GM19193 (cell line): ENCODE data around the gene GGT6.

ENCODE experiments used
- POLR2A ChIP-seq: IDR thresholded peaks from 4 replicates; pipeline ENCODE4 v1.6.1; 2011; ENCODE audit not compliant: insufficient read depth, insufficient read length; ENCODE audit errors: extremely low read depth

GGT6 gene

GRCh38 chr17:4549781-4550533 lies 10.4 kb downstream of the GGT6 start:
- no peak for TF ChIP-seq POLR2A

- no peak for TF ChIP-seq POLR2A
These were observed 11.5 kb downstream of the GGT6 start for GRCh38 chr17:4548721-4549531.

GRCh38 chr17:4548061-4548461 lies 12.3 kb downstream of the GGT6 start:
- no peak for TF ChIP-seq POLR2A

- TF ChIP-seq POLR2A: no peak
These were observed 13.1 kb downstream of the GGT6 start for GRCh38 chr17:4547118-4547906.

GRCh38 chr17:4545217-4545951 lies 15.0 kb downstream of the GGT6 start:
- no peak for TF ChIP-seq POLR2A

- TF ChIP-seq POLR2A: no peak
These were observed 15.5 kb downstream of the GGT6 start for GRCh38 chr17:4544951-4545216.

GRCh38 chr17:4544135-4544950 lies 16.0 kb downstream of the GGT6 start:
- no peak for TF ChIP-seq POLR2A

GRCh38 chr17:4543557-4544026 lies 16.8 kb downstream of the GGT6 start:
- no peak for TF ChIP-seq POLR2A

- no peak for TF ChIP-seq POLR2A
These were observed 17.6 kb downstream of the GGT6 start for GRCh38 chr17:4542726-4543191.

GRCh38 chr17:4542003-4542725 lies 18.2 kb downstream of the GGT6 start:
- no peak for TF ChIP-seq POLR2A

- TF ChIP-seq POLR2A: no peak
These were observed 18.9 kb downstream of the GGT6 start for GRCh38 chr17:4541328-4542002.

GRCh38 chr17:4540687-4541327 lies 19.6 kb downstream of the GGT6 start:
- TF ChIP-seq POLR2A: no peak
